ENCODE measurements around the gene SRGN.

Gene SRGN

GRCh38 chr10:69101451-69102095, 13.7 kb downstream of the SRGN start:
- H3K4me3 ChIP-seq (replicated peaks; ENCODE audit: insufficient read depth, low read length): no peak overlapping the region
- peak in 1 of 2 experiments; percentile 71 for DNase-seq (ENCODE audit: low read depth in 1 of 2, low spot score in 1 of 2)
- no peaks in the 10 kb centered on the region for H3K27me3 ChIP-seq (ENCODE audit: insufficient read depth, poor library complexity, severe bottlenecking)
- 0 out of 2 replicates have a peak overlapping the region, but pooled peaks have one; percentile 4 for H3K27ac ChIP-seq (replicated peaks)
- TF ChIP-seq POLR2AphosphoS5 (IDR thresholded peaks at IDR 0.05; ENCODE audit: low read depth) (peak; percentile 58; the same call in 1 of the 2 replicates), CTCF (IDR thresholded peaks at IDR 0.05; ENCODE audit: insufficient read depth, low read length) (no peak)

GRCh38 chr10:69102440-69102839, 14.5 kb downstream of the SRGN start:
- Histone ChIP-seq H3K27ac (replicated peaks) (0 out of 2 replicates have a peak overlapping the region, but pooled peaks have one; percentile 14), H3K4me3 (replicated peaks; ENCODE audit: insufficient read depth, low read length) (no peak overlapping the region), H3K27me3 (ENCODE audit: insufficient read depth, poor library complexity, severe bottlenecking) (no peaks in the 10 kb centered on the region)
- no peak for TF ChIP-seq REST (IDR thresholded peaks at IDR 0.05; ENCODE audit: insufficient replicate concordance, low read depth)
- TF ChIP-seq POLR2AphosphoS5 (IDR thresholded peaks at IDR 0.05; ENCODE audit: low read depth): no peak
- no peak for TF ChIP-seq CTCF (IDR thresholded peaks at IDR 0.05; ENCODE audit: insufficient read depth, low read length)
- DNase-seq (ENCODE audit: low read depth in 1 of 2, low spot score in 1 of 2): no peak

- no peak for TF ChIP-seq SPI1 (IDR thresholded peaks at IDR 0.05; ENCODE audit: borderline replicate concordance, low read depth)
- TF ChIP-seq POLR2AphosphoS5 (IDR thresholded peaks at IDR 0.05; ENCODE audit: low read depth): peak; percentile 40; the same call in 1 of the 2 replicates
- no peak for TF ChIP-seq CTCF (IDR thresholded peaks at IDR 0.05; ENCODE audit: insufficient read depth, low read length)
Measured at GRCh38 chr10:69103784-69104183, 15.9 kb downstream of the SRGN start.

GRCh38 chr10:69104994-69105790, 17.3 kb downstream of the SRGN start:
- TF ChIP-seq POLR2AphosphoS5 (IDR thresholded peaks at IDR 0.05; ENCODE audit: low read depth) (peak; percentile 98), CTCF (IDR thresholded peaks at IDR 0.05; ENCODE audit: insufficient read depth, low read length) (no peak), REST (IDR thresholded peaks at IDR 0.05; ENCODE audit: insufficient replicate concordance, low read depth) (no peak), GABPA (IDR thresholded peaks at IDR 0.05; ENCODE audit: low read depth) (no peak), SPI1 (IDR thresholded peaks at IDR 0.05; ENCODE audit: borderline replicate concordance, low read depth) (no peak)
- no peak for DNase-seq (ENCODE audit: low read depth in 1 of 2, low spot score in 1 of 2)
- H3K27ac ChIP-seq (replicated peaks): no peak overlapping the region
- H3K27me3 ChIP-seq (ENCODE audit: insufficient read depth, poor library complexity, severe bottlenecking): no peaks in the 10 kb centered on the region
- H3K4me3 ChIP-seq (replicated peaks; ENCODE audit: insufficient read depth, low read length): no peak overlapping the region

More at GRCh38 chr10:69103784-69104183, 15.9 kb downstream of the SRGN start:
- DNase-seq (ENCODE audit: low read depth in 1 of 2, low spot score in 1 of 2): peak in 1 of 2 experiments; percentile 69
- no peak overlapping the region for H3K27ac ChIP-seq (replicated peaks)
- H3K4me3 ChIP-seq (replicated peaks; ENCODE audit: insufficient read depth, low read length): no peak overlapping the region
- no peaks in the 10 kb centered on the region for H3K27me3 ChIP-seq (ENCODE audit: insufficient read depth, poor library complexity, severe bottlenecking)

Data from HL-60 (cell line).